Left colon (tissue), 2 donors: ENCODE results near the gene CARHSP1. TPM values are rescaled to one million over a fixed set of nuclear protein-coding genes. Genes with fewer than 3 reads are reported as not detected.
"Not testable (repeated sequence)": the region's sequence is repeated elsewhere in the genome, so short reads cannot be mapped to it uniquely, and the experiment has no call there.

Source experiments
- ATAC-seq: fragments of 200-7000 bp; cut with Tn5 transposase; one replicate; pipeline ENCODE4 v1.9.1; 2020; ENCODE audit warnings: mild to moderate bottlenecking, moderate library complexity
- DNase-seq, 2 donors: peaks; one replicate each; pipeline ENCODE4 v3.0.0-alpha.2; 2020
- intact Hi-C, 2 donors: fragments of 100-400 bp; cut with DNase I in 1 of 2; cut with micrococcal nuclease in 1 of 2; formaldehyde crosslinking; loops; one replicate each; pipeline versions ENCODE4 v1.11.2 to v1.14.0; 2022; cut with DNase I, micrococcal nuclease
- total RNA-seq, 2 donors: library from RNA; stranded (reverse); fragmentation: NEBNext Ultra II Directional; extraction: Animal tissue kit (Norgen Biotek cat#: 25700); gene quantifications; one replicate each; pipeline ENCODE4 v1.2.1, GENCODE V29; 2021
- donor health status: DM: no; HTN: no; CAD: no.
- donor health status: DM: yes; HTN: yes; CAD: no.

CARHSP1 gene
- total RNA-seq, 2 donors from 2014 or later = 50.2 to 50.9 TPM

DNA sequence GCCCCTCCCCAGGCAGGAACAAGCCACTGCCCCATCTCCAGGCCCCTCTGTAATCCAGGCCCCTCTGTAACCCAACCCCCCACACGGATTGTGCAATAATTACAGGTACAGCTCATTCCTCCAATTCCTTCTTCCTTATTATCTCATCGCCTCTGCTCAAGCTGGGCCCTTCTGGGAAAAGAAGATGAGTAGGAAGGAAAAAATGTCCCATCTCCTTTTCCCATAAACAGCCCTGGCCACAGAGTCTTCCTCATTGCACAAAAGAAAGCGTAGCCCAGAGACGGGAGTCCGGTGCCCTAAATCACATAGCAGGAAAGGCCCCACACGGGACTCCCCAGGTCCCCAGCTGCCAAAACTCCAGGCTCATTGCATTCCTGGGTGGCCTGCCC, 9.7 kb upstream of the CARHSP1 start:
- intact Hi-C loops = no loop called here
- DNase-seq (no peak), ATAC-seq (peak; percentile 42)

- ATAC-seq = peak; percentile 4
- DNase-seq = no peak
- intact Hi-C loops = no loop called here
Measured at GRCh38 chr16:8877894-8878522, 9.2 kb upstream of the CARHSP1 start.

- DNase-seq, intact Hi-C loops, ATAC-seq: not testable (repeated sequence)
Measured at GRCh38 chr16:8875317-8875716, 6.5 kb upstream of the CARHSP1 start.

- no peak for ATAC-seq
- DNase-seq = no peak
- intact Hi-C loops = no loop called here
Measured at GRCh38 chr16:8874388-8874787, 5.6 kb upstream of the CARHSP1 start.

DNA sequence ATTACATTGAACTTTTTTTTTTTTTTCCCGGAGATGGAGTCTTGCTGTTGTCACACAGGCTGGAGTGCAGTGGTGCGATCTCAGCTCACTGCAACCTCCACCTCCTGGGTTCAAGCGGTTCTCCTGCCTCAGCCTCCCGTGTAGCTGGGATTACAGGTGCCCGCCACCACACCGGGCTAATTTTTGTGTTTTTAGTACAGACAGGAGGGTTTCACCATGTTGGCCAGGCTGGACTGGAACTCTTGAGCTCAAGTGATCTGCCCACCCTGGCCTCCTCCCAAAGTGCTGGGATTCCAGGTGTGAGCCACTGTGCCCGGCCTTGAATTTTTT, 5.0 kb upstream of the CARHSP1 start:
- intact Hi-C loops, DNase-seq, ATAC-seq: not testable (repeated sequence)

DNA sequence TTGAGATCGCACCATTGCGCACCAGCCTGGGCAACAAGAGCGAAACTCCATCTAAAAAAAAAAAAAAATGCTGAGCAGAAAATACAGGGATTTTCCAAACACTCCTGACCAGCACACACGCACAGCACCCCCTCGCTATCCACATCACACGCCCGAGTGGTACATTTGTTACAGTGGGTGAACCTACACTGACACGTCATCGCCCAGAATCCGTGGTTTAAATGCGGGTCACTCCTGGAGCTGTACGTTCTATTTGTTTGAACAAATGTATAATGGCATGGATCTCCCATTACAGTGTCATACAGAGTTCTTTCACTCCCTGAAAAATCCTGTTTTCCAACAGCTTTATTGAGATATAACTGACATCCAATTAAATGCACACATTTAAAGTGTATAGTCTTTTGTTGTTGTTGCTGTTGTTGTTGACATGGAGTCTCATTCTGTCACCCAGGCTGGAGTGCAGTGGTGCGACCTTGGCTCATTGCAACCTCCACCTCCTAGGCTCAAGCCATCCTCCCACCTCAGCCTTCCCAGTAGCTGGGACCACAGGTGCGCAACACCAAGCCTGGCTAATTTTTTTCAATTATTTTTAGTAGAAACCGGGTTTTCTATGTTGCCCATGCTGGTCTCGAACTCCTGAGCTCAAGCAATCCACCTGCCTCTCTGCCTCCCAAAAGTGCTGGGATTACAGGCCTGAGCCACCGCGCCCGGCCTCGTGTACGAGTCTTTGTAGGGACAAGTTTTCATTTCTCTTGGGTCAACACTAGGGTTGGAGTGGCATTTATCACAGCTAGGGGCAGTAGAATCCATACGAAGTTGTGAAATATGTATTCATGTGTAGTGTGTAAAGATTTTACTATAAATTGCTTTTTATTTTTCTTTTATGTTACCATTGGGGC, 4.4 kb upstream of the CARHSP1 start:
- DNase-seq (no peak), ATAC-seq (no peak)
- intact Hi-C loops = no loop called here

DNA sequence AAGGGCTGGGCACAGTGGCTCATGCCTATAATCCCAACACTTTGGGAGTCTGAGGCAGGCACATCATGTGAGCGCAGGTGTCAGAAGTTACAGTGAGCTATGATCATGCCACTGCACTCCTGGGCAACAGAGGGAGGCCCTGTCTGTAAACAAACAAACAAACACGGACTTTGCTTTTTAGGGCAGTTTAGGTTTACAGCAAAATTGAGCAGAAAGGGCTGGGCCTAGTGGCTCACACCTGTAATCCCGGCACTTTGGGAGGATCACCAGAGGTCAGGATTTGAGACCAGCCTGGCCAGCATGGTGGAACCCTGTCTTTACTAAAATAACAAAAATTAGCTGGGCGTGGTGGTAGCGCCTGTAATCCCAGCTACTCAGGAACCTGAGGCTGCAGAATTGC, 3.3 kb upstream of the CARHSP1 start:
- intact Hi-C loops = no loop called here
- ATAC-seq (no peak), DNase-seq (no peak)

GRCh38 chr16:8869988-8870241, 1.1 kb upstream of the CARHSP1 start:
- DNase-seq, ATAC-seq: not testable (repeated sequence)
- intact Hi-C loops = loop anchor here in 1 of 2 donors (5.0 kb wide), 1 partner anchor 227 kb away; no protein-coding TSS in a partner anchor

- ATAC-seq (no peak), DNase-seq (no peak)
- intact Hi-C loops = loop anchor here in 1 of 2 donors (5.0 kb wide), 1 partner anchor 228 kb away; no protein-coding TSS in a partner anchor
Measured at GRCh38 chr16:8869212-8869987, 594 bp upstream of the CARHSP1 start.

GRCh38 chr16:8867932-8868415, 832 bp downstream of the CARHSP1 start:
- ATAC-seq (no peak), DNase-seq (no peak)
- intact Hi-C loops = loop anchor here in 1 of 2 donors (5.0 kb wide), 1 partner anchor 229 kb away; no protein-coding TSS in a partner anchor

DNA sequence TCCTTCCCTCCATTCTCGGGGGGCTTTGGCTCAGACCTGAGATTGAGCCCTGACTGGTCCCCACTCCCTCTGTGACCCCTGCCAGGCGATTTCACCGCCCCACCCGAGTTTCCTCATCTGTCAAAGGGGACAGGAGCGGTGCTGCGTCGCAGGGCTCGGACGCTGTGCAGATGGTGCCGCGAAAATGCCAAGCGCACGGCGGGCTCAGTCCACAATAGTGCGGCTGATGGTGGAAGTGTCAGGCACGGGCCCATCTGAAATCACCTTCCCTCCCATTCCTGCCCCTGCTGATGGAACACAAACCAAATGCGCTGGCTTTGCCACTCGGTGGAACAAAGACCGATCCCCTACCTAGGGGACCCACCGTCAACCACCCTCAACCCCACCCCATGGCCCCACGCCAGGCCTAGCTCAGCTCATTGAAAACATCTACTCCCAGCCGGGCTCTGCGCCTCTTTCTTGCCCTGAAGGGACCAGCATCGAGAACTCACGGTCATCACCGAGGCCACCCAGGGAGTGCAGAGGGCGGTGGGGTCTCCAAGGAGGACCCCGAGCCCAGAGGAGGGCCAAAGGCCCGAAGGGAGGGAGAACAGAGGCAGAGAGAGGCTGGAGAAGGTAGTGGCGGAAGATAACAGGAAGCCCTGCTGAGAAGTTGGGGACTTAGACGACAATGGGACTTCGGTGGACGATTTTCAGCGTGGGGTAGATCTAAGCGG, 1.4 kb downstream of the CARHSP1 start:
- intact Hi-C loops = loop anchor here in 1 of 2 donors (5.0 kb wide), 1 partner anchor 230 kb away; no protein-coding TSS in a partner anchor
- ATAC-seq (no peak), DNase-seq (peak; percentile 73 to 81)

- DNase-seq = no peak
- no peak for ATAC-seq
- intact Hi-C loops = loop anchor here in 1 of 2 donors (5.0 kb wide), 1 partner anchor 230 kb away; no protein-coding TSS in a partner anchor
Measured at GRCh38 chr16:8866884-8867215, 2.0 kb downstream of the CARHSP1 start.

GRCh38 chr16:8866118-8866883, 2.5 kb downstream of the CARHSP1 start:
- DNase-seq (peak; percentile 58 to 60), ATAC-seq (peak; percentile 3)
- intact Hi-C loops = loop anchor here in 1 of 2 donors (5.0 kb wide), 1 partner anchor 231 kb away; no protein-coding TSS in a partner anchor

- DNase-seq (no peak), ATAC-seq (no peak)
- intact Hi-C loops = loop anchor here in 1 of 2 donors (5.0 kb wide), 1 partner anchor 232 kb away; no protein-coding TSS in a partner anchor
Measured at GRCh38 chr16:8865145-8865882, 3.5 kb downstream of the CARHSP1 start.

GRCh38 chr16:8864480-8865110, 4.2 kb downstream of the CARHSP1 start:
- no peak for ATAC-seq
- intact Hi-C loops = loop anchor here in 1 of 2 donors (5.0 kb wide), 1 partner anchor 233 kb away; no protein-coding TSS in a partner anchor
- no peak for DNase-seq

DNA sequence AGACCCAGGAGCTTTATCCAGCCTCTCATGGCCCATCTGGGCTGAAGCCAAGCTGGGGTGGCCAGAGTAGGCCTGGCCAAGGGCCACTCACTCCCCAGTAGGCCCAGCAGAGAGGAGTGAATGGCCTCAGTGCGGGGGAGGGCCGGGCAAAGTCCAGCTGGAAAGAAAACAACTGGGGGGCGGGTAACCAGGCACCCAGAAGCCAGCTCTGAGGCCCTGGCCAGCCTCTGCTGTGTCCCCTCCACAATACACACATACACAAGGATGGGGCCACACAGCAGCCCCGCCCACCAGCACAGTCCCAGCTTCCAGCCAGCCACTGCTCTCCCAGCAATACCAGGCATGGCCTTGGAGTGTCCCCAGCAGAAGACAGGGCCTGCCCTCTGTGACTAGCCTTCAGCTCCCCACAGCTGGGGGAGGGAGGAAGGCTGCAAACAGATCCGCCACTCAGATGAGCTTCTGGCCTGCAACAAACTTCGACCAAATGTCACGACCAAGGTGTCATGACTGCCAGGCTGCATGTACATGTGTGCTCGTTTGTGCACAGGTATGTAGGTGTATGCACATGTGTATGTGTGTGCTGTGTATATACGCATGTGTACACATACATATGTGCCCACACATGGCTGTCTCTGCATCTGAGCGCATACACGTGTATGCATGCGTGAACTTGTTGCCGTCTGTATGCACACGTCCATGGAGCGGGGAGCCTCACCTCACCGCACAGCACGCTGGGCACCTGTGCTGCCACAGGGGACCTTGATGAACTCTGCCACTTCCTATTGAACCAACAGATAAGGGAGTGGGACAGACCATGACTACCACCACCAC, 5.0 kb downstream of the CARHSP1 start:
- ATAC-seq (peak; percentile 56), DNase-seq (peak; percentile 69)
- intact Hi-C loops = no loop called here
